Activated CD8-positive, alpha-beta memory T cell treated with anti-CD3 and anti-CD28 coated beads, Interleukin-2, amount 50 U/mL, for 24 hours (primary cell): ENCODE results near the gene OTUD3.
"Not testable (repeated sequence)": the region's sequence is repeated elsewhere in the genome, so short reads cannot be mapped to it uniquely, and the experiment has no call there.

Source experiments
- DNase-seq: peaks from one replicate; pipeline ENCODE4 v3.0.0-alpha.2; 2020; ENCODE audit errors: extremely low read depth

The OTUD3 gene, protein sequence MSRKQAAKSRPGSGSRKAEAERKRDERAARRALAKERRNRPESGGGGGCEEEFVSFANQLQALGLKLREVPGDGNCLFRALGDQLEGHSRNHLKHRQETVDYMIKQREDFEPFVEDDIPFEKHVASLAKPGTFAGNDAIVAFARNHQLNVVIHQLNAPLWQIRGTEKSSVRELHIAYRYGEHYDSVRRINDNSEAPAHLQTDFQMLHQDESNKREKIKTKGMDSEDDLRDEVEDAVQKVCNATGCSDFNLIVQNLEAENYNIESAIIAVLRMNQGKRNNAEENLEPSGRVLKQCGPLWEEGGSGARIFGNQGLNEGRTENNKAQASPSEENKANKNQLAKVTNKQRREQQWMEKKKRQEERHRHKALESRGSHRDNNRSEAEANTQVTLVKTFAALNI

GRCh38 chr1:19882111-19883071 is at the start of gene OTUD3:
Gene OTUD3 (plus strand): TSS chr1:19882395. CDS start chr1:19882514, 119 bp downstream.
- DNase-seq, result peak; percentile 90

DNA sequence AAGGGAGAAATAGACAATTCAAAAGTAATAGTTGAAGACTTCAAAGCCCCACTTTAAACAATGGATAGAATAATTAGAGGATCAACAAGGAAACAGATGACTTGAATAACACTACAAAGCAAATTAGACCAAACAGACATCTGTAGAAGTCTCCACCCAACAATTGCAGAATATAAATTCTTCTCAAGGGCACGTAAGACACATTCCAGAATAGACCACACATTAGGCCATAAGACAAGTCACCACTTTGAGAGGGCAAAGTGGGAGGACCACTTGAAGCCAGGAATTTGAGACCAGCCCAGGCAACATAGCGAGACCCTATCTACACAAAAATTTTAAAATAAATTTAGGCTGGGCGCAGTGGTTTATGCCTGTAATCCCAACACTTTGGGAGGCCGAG is 46.6 kb upstream of the OTUD3 start:
- DNase-seq, result no peak

- no peak for DNase-seq
Observed at GRCh38 chr1:19837866-19838265, 44.3 kb upstream of the OTUD3 start.

DNA sequence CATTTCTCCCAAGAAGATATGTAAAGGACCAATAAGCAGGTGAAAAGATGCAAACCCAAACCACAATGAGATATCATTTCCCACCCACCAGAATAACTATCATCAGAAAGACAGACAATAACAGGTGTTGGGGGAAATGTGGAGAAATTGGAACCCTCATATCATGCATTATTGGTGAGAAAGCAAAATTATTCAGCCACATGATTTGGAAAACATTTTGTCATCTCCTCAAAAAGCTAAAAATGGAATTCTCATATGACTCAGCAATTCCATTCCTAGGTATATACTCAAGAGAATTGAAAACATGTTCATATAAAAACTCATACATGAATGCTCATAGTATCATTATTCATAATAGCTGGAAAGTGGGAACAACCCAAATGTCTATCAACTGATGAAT is 42.0 kb upstream of the OTUD3 start:
- DNase-seq, result no peak

GRCh38 chr1:19844731-19845495 is 37.3 kb upstream of the OTUD3 start:
- no peak for DNase-seq

DNA sequence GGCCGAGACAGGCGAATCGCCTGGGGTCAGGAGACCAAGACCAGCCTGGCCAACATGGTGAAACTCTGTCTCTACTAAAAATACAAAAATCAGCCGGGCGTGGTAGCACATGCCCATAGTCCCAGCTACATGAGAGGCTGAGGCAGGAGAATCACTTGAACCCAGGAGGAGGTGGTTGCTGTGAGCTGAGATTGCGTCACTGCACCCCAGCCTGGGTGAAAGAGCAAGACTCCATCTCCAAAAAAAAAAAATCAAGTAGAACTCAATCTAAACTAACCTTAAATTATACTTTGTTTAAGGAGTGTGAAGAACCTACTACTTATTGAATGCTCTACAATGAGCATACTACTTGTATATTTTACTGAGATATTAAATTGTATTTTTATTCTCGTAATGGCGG is 36.6 kb upstream of the OTUD3 start:
- DNase-seq, result no peak

GRCh38 chr1:19846338-19846737 is 35.9 kb upstream of the OTUD3 start:
- no peak for DNase-seq

- DNase-seq, result not testable (repeated sequence)
Observed at GRCh38 chr1:19847334-19847733, 34.9 kb upstream of the OTUD3 start.

GRCh38 chr1:19849307-19849706 is 32.9 kb upstream of the OTUD3 start:
- not testable (repeated sequence) for DNase-seq

GRCh38 chr1:19850214-19850613 is 32.0 kb upstream of the OTUD3 start:
- no peak for DNase-seq

GRCh38 chr1:19852036-19852435 is 30.2 kb upstream of the OTUD3 start:
- DNase-seq, result no peak

DNA sequence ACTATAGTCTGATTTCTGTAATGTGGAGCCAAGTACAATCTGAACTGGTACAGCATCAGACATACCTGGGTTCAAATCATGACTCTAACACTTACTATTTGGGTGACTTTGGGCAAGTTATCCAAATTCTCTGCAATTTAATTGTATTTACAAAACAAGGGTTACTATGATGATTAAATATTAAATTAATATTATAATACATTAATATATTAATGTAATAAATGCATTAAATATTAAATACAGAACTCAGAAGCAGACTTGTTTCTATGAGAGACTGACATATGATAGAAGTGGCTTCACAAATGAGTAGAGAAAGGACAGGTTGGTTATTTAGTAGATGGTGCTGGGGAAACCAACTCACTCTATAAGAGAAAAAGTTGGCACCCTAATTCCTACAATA is 27.3 kb upstream of the OTUD3 start:
- DNase-seq, result no peak

- no peak for DNase-seq
Observed at GRCh38 chr1:19858893-19859292, 23.3 kb upstream of the OTUD3 start.

GRCh38 chr1:19859876-19860275 is 22.3 kb upstream of the OTUD3 start:
- no peak for DNase-seq

DNA sequence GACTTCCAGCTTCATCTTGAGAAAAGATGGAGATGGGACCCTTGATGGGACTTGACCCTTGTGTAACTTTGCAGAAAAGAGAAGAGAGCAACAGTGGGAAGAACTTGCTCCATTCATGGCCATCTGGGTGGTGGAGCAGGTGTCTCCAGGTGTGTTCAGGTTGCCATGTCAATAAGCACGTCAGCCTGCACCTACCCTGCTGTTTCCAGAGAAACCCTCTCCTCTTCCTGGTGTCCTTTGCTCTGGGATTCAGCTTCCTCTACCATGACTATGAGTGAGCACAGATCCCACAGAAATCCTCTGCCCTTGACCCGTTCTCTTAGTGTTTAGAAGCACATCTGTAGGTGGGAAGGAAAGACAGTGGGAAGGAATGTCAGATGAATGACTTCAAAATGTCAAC is 21.8 kb upstream of the OTUD3 start:
- DNase-seq, result no peak

DNA sequence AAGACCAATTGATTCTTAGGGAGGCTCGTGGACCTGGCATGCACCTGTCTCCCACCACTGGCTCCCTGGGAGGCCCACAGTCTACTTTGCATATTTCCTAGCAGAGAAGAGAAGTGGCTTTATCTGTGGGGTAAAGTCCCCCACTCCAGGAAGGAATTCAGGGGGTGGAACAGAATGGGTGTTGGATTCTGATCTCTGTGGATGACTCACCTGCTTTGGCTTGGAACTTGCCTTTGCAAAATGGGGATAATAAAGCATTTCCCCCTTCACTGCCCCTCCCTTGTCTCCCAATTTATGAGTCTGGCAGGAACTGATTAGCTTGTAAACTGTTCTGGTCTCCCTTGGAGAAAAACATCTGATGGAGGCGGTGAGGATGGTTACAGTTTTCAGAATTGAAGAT is 21.2 kb upstream of the OTUD3 start:
- no peak for DNase-seq

- DNase-seq, result no peak
Observed at GRCh38 chr1:19861842-19862530, 20.2 kb upstream of the OTUD3 start.

- DNase-seq, result no peak
Observed at GRCh38 chr1:19862944-19863343, 19.3 kb upstream of the OTUD3 start.

DNA sequence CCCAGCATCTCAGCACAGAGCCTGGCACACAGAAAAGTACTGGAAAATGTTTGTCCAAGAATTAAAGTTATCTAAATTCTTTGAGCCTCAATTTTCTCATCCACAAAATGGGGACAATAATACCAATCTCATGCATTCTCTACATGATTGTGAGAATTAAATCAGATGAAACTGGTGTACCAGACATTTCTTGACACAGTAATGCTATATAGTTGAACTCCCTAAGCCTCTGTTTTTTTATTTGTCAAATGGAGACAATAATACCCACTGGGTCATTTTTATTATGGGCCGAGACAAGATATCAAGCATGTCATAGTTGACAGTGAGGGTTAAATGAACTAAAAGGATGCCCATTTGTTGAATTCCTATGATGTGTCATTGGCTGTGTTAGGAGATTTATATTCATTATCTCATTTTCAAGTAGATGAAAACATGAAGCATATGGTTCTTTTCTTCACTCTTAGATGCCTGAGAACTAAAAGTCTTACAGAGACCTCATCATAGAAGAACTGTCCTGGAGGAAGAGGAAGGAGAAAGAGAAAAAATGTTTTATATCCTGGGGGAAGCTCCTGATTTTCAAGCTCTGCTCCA is 17.5 kb upstream of the OTUD3 start:
- DNase-seq, result no peak

GRCh38 chr1:19866029-19866428 is 16.2 kb upstream of the OTUD3 start:
- no peak for DNase-seq

- no peak for DNase-seq
Observed at GRCh38 chr1:19866758-19867157, 15.4 kb upstream of the OTUD3 start.
